ENCODE measurements around the gene IQGAP2. TPM values are rescaled to one million over a fixed set of nuclear protein-coding genes. Genes with fewer than 3 reads are reported as not detected.
"Not testable (repeated sequence)": the region's sequence is repeated elsewhere in the genome, so short reads cannot be mapped to it uniquely, and the experiment has no call there.

Gene IQGAP2
- polyA plus RNA-seq, 1 donor (not counting 4 experiments of a cell fraction or from before 2014, with no cell fraction given) = 0.14 TPM

DNA sequence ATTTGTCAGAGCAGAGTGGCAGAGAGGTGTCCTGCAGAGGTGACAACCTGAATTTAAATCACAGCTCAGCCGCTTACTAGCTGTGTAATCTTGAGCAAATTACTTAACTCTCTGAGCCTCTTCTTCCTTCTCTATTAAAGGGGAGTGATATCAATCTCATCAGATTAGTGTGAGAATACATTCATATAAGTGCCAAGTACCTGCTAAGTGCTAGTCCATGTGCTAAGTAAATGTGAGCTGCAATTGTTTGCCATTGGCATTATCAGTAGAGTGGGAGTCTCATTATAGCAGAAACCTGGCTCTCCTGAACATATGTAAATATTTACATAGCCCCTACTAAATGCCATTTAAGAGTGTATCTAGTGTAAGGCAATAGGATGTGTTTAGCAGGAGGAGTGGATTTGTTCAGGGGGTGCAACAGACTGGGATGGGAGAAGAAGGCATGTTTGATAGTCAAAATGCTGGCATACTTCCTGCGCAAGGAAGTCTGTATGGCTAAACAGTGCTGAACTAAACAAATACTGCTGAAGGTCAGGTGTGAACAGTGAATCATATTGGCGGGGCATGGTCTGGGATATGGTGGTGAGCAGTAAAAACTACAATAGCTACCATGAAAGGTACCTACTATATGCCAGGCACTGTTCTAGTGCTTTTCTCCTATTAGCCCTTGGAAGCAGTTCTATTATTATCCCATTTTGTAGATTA is 145.6 kb downstream of the IQGAP2 start:
- Histone ChIP-seq H3K9ac (ENCODE audit: control insufficient read depth, extremely low read depth, insufficient read depth, low read length) (no peak overlapping the region), H3K4me2 (ENCODE audit: control insufficient read depth, extremely low read depth, insufficient read depth, low read depth, low read length) (no peak overlapping the region), H3K9me1 (ENCODE audit: control insufficient read depth, extremely low read depth, insufficient read depth, low read length) (no peaks in the 10 kb centered on the region), H3K79me2 (ENCODE audit: control insufficient read depth, insufficient read depth, low read length) (no peaks in the 10 kb centered on the region), H3K4me1 (ENCODE audit: control insufficient read depth, extremely low read depth, insufficient read depth, low read length) (no peaks in the 10 kb centered on the region), H3K9me3 (ENCODE audit: control insufficient read depth, low read depth, low read length) (no peaks in the 10 kb centered on the region), H3K27ac (ENCODE audit: control insufficient read depth, insufficient read depth, low read length) (no peak overlapping the region), H4K20me1 (ENCODE audit: control insufficient read depth, extremely low read depth, insufficient read depth, low read length) (no peaks in the 10 kb centered on the region), H3K36me3 (ENCODE audit: control insufficient read depth in 2 of 2, extremely low read depth in 1 of 2, insufficient read depth in 2 of 2, low read length in 2 of 2) (no peaks in the 10 kb centered on the region), H3K27me3 (ENCODE audit: control insufficient read depth, extremely low read depth, insufficient read depth, low read length) (peaks cover 5% of the 10 kb centered on the region), H3K4me3 (ENCODE audit: control insufficient read depth in 2 of 3, extremely low read depth in 1 of 3, insufficient read depth in 2 of 3, low read depth in 1 of 3, low read length in 3 of 3) (no peak overlapping the region), H2AFZ (ENCODE audit: control insufficient read depth, low read length) (no peak overlapping the region)
- TF ChIP-seq EZH2 (IDR thresholded peaks at IDR 0.05; ENCODE audit: low read length) = no peak
- TF ChIP-seq, protein P1, sequence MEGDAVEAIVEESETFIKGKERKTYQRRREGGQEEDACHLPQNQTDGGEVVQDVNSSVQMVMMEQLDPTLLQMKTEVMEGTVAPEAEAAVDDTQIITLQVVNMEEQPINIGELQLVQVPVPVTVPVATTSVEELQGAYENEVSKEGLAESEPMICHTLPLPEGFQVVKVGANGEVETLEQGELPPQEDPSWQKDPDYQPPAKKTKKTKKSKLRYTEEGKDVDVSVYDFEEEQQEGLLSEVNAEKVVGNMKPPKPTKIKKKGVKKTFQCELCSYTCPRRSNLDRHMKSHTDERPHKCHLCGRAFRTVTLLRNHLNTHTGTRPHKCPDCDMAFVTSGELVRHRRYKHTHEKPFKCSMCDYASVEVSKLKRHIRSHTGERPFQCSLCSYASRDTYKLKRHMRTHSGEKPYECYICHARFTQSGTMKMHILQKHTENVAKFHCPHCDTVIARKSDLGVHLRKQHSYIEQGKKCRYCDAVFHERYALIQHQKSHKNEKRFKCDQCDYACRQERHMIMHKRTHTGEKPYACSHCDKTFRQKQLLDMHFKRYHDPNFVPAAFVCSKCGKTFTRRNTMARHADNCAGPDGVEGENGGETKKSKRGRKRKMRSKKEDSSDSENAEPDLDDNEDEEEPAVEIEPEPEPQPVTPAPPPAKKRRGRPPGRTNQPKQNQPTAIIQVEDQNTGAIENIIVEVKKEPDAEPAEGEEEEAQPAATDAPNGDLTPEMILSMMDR (optimal IDR thresholded peaks at IDR 0.05 in 1 of 3, IDR thresholded peaks at IDR 0.05 in 1 of 3, conservative IDR thresholded peaks at IDR 0.05 in 1 of 3; ENCODE audit: extremely low read depth in 1 of 3, insufficient read depth in 2 of 3, low read length in 3 of 3) = no peak
- no peak for FAIRE-seq
- DNase-seq (ENCODE audit: low read depth, low spot score) = no peak
- dilution Hi-C loops (cut with MboI; ENCODE audit: extremely low pct_ligation_motif_present, low sequenced_read_pairs) = no loop called here

DNA sequence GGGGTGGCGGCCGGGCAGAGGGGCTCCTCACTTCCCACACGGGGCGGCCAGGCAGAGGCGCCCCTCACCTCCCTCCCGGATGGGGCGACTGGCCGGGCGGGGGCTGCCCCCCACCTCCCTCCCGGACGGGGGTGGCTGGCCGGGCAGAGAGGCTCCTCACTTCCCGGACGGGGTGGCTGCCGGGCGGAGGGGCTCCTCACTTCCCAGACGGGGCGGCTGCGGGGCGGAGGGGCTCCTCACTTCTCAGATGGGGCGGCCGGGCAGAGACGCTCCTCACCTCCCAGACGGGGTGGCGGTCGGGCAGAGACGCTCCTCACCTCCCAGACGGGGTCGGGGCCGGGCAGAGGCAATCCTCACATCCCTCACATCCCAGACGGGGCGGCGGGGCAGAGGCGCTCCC is 147.8 kb downstream of the IQGAP2 start:
- H3K9ac ChIP-seq (ENCODE audit: control insufficient read depth, extremely low read depth, insufficient read depth, low read length); H3K9me3 ChIP-seq (ENCODE audit: control insufficient read depth, low read depth, low read length); H3K79me2 ChIP-seq (ENCODE audit: control insufficient read depth, insufficient read depth, low read length); H3K4me2 ChIP-seq (ENCODE audit: control insufficient read depth, extremely low read depth, insufficient read depth, low read depth, low read length); H3K9me1 ChIP-seq (ENCODE audit: control insufficient read depth, extremely low read depth, insufficient read depth, low read length); H3K4me3 ChIP-seq (ENCODE audit: control insufficient read depth in 2 of 3, extremely low read depth in 1 of 3, insufficient read depth in 2 of 3, low read depth in 1 of 3, low read length in 3 of 3); H3K27me3 ChIP-seq (ENCODE audit: control insufficient read depth, extremely low read depth, insufficient read depth, low read length); H3K27ac ChIP-seq (ENCODE audit: control insufficient read depth, insufficient read depth, low read length); H4K20me1 ChIP-seq (ENCODE audit: control insufficient read depth, extremely low read depth, insufficient read depth, low read length); DNase-seq (ENCODE audit: low read depth, low spot score); H2AFZ ChIP-seq (ENCODE audit: control insufficient read depth, low read length); FAIRE-seq; H3K4me1 ChIP-seq (ENCODE audit: control insufficient read depth, extremely low read depth, insufficient read depth, low read length); H3K36me3 ChIP-seq (ENCODE audit: control insufficient read depth in 2 of 2, extremely low read depth in 1 of 2, insufficient read depth in 2 of 2, low read length in 2 of 2); dilution Hi-C loops (cut with MboI; ENCODE audit: extremely low pct_ligation_motif_present, low sequenced_read_pairs): not testable (repeated sequence)

DNA sequence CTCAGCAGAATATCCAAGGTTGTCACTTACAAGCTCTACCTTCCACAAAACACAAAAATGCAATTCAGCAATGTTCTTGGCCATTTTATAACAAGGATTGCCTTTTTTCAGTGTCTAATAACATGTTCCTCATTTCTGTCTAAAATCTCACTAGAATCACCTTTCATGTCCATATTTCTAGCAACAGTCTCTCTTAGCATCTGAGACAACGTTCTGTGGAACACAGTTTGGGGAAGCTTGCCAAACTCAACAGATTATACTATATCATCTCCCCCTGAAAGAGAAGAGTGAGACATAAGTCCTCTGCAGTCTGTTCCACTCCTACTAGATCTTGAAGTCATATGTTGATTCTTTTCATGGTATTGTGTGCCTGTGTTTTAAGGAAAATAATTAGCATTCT is 149.5 kb downstream of the IQGAP2 start:
- no peak for DNase-seq (ENCODE audit: low read depth, low spot score)
- no peak overlapping the region for H3K4me2 ChIP-seq (ENCODE audit: control insufficient read depth, extremely low read depth, insufficient read depth, low read depth, low read length)
- no peak overlapping the region for H3K9ac ChIP-seq (ENCODE audit: control insufficient read depth, extremely low read depth, insufficient read depth, low read length)
- no peak overlapping the region for H3K4me3 ChIP-seq (ENCODE audit: control insufficient read depth in 2 of 3, extremely low read depth in 1 of 3, insufficient read depth in 2 of 3, low read depth in 1 of 3, low read length in 3 of 3)
- TF ChIP-seq, protein P1 (optimal IDR thresholded peaks at IDR 0.05 in 1 of 3, IDR thresholded peaks at IDR 0.05 in 1 of 3, conservative IDR thresholded peaks at IDR 0.05 in 1 of 3; ENCODE audit: extremely low read depth in 1 of 3, insufficient read depth in 2 of 3, low read length in 3 of 3) = no peak
- TF ChIP-seq EZH2 (IDR thresholded peaks at IDR 0.05; ENCODE audit: low read length) = no peak
- no peak overlapping the region for H2AFZ ChIP-seq (ENCODE audit: control insufficient read depth, low read length)
- no peaks in the 10 kb centered on the region for H3K36me3 ChIP-seq (ENCODE audit: control insufficient read depth in 2 of 2, extremely low read depth in 1 of 2, insufficient read depth in 2 of 2, low read length in 2 of 2)
- H3K79me2 ChIP-seq (ENCODE audit: control insufficient read depth, insufficient read depth, low read length) = no peaks in the 10 kb centered on the region
- H3K9me1 ChIP-seq (ENCODE audit: control insufficient read depth, extremely low read depth, insufficient read depth, low read length) = no peaks in the 10 kb centered on the region
- no peak for FAIRE-seq
- no peaks in the 10 kb centered on the region for H3K4me1 ChIP-seq (ENCODE audit: control insufficient read depth, extremely low read depth, insufficient read depth, low read length)
- H3K27ac ChIP-seq (ENCODE audit: control insufficient read depth, insufficient read depth, low read length) = no peak overlapping the region
- peaks cover 5% of the 10 kb centered on the region for H3K27me3 ChIP-seq (ENCODE audit: control insufficient read depth, extremely low read depth, insufficient read depth, low read length)
- H3K9me3 ChIP-seq (ENCODE audit: control insufficient read depth, low read depth, low read length) = no peaks in the 10 kb centered on the region
- no peaks in the 10 kb centered on the region for H4K20me1 ChIP-seq (ENCODE audit: control insufficient read depth, extremely low read depth, insufficient read depth, low read length)
- dilution Hi-C loops (cut with MboI; ENCODE audit: extremely low pct_ligation_motif_present, low sequenced_read_pairs) = no loop called here

Measured in keratinocyte (primary cell).